NB4 (cell line): Measurements from ENCODE around the gene WDR88.
A peak's percentile ranks its signal among the peaks of the same experiment; 100 is the strongest.
"Not testable (repeated sequence)": the region's sequence is repeated elsewhere in the genome, so short reads cannot be mapped to it uniquely, and the experiment has no call there.

ENCODE experiments used
- DNase-seq: peaks from one replicate; pipeline ENCODE4 v3.0.0; 2010; ENCODE audit warnings: low read depth
- H3K4me3 ChIP-seq: one replicate; pipeline ENCODE4 v1.5.1; 2011; ENCODE audit warnings: mild to moderate bottlenecking, low read depth, low read length, moderate library complexity
- CTCF ChIP-seq: IDR thresholded peaks from one replicate; pipeline ENCODE4 v1.5.1; 2012; ENCODE audit warnings: low read depth, low read length
- MAX ChIP-seq: IDR thresholded peaks from 2 replicates; pipeline ENCODE4 v1.6.1; 2011; ENCODE audit warnings: low read depth, low read length
- MYC ChIP-seq: IDR thresholded peaks from 2 replicates; pipeline ENCODE4 v1.6.1; 2011; ENCODE audit warnings: low read depth, low read length
- POLR2A ChIP-seq: IDR thresholded peaks from 2 replicates; pipeline ENCODE4 v1.6.1; 2011; ENCODE audit warnings: mild to moderate bottlenecking; ENCODE audit not compliant: insufficient read length; ENCODE audit errors: extremely low read depth

WDR88 gene

GRCh38 chr19:33124207-33125098 is 7.5 kb upstream of the WDR88 start:
- H3K4me3 ChIP-seq, result no peak overlapping the region
- TF ChIP-seq MYC, result no peak
- TF ChIP-seq MAX, result no peak
- TF ChIP-seq POLR2A, result no peak
- TF ChIP-seq CTCF, result no peak
- DNase-seq, result peak; percentile 23

- DNase-seq, result peak; percentile 66
- H3K4me3 ChIP-seq, result no peak overlapping the region
These were observed 6.0 kb upstream of the WDR88 start for GRCh38 chr19:33125929-33126388.

GRCh38 chr19:33126712-33127111 is 5.2 kb upstream of the WDR88 start:
- H3K4me3 ChIP-seq, DNase-seq: not testable (repeated sequence)

More at GRCh38 chr19:33125929-33126388, 6.0 kb upstream of the WDR88 start:
- TF ChIP-seq CTCF (peak; percentile 60), MAX (no peak)

- no peak for DNase-seq
- TF ChIP-seq POLR2A, result no peak
- TF ChIP-seq CTCF, result no peak
- TF ChIP-seq MYC, result no peak
- no peak for TF ChIP-seq MAX
- H3K4me3 ChIP-seq, result no peak overlapping the region
These were observed 2.0 kb upstream of the WDR88 start for GRCh38 chr19:33129901-33130300.

GRCh38 chr19:33130433-33130832 is 1.5 kb upstream of the WDR88 start:
- no peak for TF ChIP-seq POLR2A
- TF ChIP-seq MYC, result no peak
- no peak for TF ChIP-seq CTCF
- no peak for TF ChIP-seq MAX
- no peak overlapping the region for H3K4me3 ChIP-seq
- DNase-seq, result no peak

GRCh38 chr19:33132425-33132824 is 511 bp downstream of the WDR88 start:
- H3K4me3 ChIP-seq, result no peak overlapping the region
- no peak for DNase-seq
- TF ChIP-seq MYC (no peak), CTCF (peak; percentile 27)
